GM21526 (cell line): Measurements from ENCODE around the gene USP1.
A peak's percentile ranks its signal among the peaks of the same experiment; 100 is the strongest.

Experiments
- ATAC-seq: cut with Tn5 transposase; IDR thresholded peaks from one replicate; pipeline ENCODE4 v1.9.1; 2021; ENCODE audit warnings: moderate library complexity; ENCODE audit not compliant: unreplicated experiment, low FRiP score

USP1 gene

DNA sequence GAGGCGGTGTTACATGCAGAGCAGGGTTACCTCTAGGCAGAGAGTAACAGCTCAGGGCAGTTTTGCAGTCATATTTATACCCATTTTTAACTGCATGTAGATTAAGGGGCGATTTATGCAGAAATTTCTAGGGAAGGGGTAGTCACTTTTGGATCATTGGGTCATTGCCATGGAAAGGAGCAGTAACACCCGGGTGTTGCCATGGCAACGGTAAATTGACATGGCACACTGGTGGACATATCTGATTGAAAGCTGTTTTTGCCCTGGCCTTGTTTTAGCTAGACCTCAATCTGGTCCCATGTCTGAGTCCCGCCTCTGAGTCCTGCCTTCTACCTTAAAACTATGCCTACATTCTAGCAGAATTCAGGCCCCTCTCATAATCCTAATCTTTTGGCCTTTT is 11.8 kb upstream of the USP1 start:
- ATAC-seq, result no peak

DNA sequence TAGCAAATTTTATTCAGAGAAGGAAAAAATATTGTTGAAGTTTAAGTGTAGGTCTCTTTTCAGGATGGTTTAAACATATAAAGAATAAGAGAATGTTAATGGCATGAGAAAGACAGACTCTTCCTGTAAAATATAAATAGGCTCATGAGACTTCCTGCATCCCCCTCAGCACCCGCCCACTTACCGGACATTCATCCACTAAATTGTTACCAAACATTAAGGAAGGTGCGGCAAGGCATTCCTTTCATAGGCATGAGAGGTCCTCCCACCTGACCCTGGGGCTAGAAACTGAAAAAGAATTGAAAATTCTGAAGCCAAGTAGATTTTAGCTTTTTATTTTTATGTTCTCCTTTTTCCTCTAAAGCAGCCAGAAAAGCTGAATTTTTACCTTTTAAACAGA is 10.6 kb upstream of the USP1 start:
- no peak for ATAC-seq

DNA sequence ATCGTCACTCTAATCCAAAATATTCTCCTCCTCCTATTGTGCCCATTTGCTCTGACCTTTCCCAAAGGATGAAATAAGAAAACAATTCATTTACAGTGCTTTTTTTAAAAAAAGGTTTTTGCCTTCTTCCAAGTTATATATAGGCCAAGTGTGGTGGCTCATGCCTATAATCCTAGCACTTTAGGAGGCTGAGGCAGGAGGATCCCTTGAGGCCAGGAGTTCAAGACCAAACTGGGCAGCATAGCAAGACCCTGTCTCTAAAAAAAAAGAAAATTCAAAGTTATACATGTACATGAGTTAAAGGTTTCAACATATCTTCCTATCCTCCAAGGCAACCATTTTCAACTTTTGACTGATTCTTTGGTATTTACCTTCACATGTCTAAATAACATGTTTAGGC is 10.1 kb upstream of the USP1 start:
- no peak for ATAC-seq

DNA sequence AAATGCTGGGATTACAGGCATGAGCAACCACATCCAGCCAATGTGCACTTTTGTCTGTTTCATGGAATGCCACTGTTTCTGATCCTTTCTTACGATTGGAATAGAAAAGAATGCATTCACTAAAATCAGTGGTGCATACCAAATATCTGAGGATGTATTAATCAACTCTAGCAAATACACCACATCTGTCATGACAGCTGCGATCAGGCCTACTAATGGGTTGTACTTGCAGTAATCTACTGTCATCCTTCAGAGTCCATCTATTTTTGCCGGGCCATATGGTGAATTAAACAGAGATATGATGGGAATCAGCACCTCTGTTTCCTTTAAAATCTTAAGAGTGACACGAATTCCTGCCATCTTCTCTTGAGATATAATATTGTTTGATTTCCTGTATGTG is 8.5 kb upstream of the USP1 start:
- no peak for ATAC-seq

DNA sequence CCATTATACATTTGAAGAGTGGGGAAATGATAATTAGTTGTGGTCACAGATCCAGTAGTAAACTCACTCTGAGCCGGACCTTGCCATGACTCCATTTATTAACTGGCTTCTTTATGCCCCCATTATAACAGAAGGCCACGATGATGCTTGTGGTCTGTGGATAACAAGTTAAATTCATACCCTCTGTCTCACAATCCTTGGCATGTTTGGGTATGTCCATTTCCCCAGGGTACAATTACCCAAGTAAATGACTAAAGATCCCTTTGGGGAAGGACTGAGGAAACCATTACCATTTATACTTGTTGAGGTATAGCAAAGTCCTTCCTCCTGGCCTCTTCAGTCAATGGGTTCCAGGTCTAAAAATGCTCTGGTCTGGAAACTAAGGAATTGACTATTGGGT is 7.3 kb upstream of the USP1 start:
- no peak for ATAC-seq

DNA sequence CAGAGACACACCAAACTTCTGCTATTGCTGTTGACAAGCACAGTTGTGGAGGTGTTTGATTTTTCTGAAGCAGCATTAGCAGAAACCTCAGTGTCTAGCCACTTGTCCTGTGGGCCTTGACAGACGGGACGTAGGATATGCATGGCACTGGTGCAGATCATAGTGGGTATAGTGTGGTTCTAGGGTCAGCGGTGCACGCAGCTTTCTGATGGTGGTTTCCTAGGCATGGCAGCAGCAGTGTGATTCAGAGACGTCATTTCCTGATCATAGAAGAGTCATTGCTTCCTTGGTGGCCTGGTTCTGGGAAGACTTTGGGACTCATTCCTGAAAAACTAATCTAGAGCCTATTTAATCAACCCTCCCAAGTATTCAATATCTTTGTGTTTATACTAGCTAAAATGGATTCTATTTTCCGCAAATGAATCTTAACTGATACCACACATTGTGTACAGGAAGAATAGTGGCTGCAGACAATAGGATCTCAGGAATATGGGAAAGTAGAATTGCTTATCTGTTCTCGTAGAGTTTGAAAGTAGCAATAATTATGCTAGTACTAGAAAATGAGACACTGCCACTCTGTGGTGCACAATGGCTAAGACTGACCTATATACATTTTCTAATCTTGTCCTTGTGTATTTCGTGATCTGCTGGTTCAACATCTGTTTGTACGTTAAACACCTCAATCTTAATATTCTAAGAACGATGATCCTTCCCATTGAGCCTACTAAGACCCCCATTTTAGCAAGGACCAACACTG is 2.8 kb upstream of the USP1 start:
- ATAC-seq, result no peak

DNA sequence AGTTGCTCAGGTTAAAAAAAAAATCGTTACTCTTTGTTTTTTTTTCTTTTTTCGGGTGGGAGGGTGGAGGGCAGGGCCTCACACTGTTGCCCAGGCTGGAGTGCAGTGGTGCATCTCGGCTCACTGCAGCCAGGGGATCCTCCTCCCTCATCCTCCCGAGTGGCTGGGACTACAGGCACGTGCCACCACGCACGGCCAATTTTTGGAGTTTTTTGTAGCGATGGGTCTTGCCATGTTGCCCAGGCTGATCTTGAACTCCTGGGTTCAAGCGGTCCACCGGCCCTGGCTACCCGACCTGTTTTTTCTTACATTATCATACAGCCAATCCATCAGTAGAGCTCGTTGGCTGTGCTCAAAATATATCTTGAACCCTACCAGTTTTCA is 2.2 kb upstream of the USP1 start:
- no peak for ATAC-seq

DNA sequence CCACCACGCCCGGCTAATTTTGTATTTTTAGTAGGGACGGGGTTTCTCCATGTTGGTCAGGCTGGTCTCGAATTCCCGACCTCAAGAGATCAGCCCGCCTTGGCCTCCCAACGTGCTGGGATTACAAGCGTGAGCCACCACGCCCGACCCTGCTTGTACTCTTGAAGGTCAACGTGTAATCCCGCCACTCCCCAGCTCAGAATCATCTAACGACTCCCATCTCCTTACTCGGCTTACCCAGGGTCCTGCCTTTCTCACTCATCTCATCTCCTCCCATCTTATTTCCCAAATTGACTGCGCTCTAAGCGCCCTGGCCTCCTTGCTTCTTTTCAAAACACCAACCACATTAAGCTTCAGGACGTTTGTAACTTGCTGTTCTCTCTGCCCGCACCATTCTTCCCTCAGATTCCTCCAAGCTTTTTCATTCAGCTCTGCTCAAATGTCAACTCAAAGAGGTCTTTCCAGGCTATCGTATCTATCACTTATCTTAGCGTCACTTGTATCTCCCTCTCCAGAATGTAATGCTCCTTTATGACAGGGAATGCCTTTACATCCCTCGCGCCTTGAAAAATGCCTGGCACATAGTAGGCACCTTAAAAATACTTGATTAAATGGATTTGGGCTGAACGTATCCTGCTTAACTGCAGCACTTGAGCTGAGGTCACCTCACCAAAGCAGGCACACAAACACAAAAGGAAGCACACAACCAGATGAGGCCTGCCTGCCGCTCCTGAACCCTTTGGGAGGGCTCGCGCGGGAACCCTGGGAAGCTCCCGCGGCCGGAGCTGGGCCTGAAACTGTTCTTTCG is 1.4 kb upstream of the USP1 start:
- no peak for ATAC-seq

DNA sequence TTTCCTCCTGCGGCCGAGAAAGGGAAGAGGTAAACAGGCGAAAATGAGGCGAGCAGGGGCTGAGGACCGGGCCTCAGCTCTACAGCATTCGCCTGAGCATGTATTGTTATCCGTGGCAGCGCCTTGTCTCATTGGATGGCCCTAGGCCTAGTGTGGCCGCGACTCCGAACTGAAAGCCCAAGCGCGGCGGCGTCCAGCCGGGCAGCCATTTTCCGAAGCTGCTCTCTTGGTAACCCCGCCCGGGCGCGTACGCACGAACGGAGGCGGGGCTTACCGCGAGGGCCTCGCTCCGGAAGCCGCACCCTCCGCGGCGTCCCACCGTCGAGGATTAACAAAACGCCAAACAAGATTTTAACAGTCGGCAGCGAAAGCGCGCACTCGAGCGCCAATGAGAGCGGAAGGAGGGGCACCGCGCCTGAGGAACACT is 797 bp upstream of the USP1 start:
- ATAC-seq, result peak; percentile 72

DNA sequence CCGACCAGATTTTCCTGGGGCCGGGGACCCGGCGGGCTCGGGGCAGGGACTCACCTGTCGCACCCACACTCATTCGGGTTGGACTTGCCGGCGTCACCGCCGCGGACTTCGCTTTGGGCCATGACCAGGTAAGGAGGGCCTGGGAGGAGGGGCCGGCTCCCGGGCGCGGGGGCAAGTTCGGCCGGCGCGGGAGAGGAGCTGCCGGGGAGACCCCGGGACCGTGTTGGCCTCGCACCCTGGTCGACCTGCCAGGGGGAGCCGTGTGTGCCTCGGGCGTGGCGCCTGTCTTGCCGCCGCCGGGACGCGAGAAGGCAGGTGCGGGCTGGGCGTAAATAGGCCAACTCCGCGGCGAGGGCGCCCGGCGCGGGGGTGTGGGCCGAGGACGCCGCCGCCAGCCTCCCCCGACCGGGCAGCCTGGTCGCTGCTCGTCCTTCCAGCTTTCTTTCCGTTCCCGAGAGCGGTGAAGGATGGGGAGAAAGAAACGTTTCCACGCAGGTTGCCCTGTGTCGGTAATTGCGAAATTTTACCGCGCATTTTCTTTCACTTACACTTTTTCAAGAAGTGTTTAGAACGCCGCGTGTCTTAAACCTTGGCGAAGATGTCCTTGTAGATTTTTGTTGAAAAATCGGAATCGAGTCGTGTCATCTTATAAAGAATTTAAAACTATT is 558 bp downstream of the USP1 start:
- ATAC-seq, result peak; percentile 4

DNA sequence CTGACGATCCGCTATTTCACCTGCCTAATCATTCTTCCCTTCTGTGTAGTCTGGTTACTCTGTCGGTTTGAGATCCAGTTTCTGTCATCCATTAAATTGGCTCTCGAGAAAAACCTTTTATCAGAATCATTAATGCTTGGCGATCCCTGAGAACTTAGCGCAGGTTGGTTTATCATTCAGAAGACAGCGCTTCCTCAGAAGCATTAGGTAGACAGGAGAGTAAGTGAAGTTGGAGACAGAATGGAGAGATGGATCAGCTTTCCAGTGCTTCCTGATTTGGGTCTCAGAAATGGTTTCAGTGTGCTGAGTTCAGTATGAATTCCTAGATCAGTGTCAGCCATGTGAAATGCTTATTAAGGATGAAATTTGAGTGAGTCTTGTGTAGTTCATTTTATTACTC is 1.3 kb downstream of the USP1 start:
- no peak for ATAC-seq

DNA sequence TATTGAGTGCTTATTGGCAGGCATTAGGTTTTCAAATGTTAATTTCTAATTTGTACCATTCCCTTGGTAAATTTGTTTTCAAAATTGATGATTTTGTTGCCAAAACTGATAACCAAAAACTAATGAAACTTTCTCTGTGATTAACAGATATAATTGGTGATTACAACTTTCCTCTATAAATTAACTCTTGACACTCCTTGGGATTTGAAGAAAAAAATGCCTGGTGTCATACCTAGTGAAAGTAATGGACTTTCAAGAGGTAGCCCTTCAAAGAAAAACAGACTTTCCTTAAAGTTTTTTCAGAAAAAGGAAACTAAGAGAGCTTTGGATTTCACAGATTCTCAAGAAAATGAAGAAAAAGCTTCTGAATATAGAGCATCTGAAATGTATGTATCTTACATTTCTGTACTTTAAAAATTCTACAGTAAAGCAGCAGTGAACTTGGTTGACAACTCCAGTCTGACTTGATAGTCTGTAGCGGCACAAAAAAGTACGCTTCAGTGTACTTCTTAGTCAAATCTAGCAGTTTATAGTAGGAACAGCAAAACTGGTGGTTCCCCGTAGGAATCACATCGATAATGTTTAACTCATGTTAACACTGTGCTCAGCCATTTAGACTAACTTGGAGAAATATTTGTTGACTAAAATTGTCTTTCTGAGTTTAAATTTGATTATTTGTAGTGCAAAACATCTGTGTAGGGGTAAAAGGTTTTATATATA is 3.0 kb downstream of the USP1 start:
- ATAC-seq, result no peak

DNA sequence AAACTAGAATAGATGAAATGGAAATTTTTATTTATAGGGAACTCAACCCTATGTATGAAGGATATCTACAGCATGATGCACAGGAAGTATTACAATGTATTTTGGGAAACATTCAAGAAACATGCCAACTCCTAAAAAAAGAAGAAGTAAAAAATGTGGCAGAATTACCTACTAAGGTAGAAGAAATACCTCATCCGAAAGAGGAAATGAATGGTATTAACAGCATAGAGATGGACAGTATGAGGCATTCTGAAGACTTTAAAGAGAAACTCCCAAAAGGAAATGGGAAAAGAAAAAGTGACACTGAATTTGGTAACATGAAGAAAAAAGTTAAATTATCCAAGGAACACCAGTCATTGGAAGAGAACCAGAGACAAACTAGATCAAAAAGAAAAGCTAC is 7.9 kb downstream of the USP1 start:
- no peak for ATAC-seq

DNA sequence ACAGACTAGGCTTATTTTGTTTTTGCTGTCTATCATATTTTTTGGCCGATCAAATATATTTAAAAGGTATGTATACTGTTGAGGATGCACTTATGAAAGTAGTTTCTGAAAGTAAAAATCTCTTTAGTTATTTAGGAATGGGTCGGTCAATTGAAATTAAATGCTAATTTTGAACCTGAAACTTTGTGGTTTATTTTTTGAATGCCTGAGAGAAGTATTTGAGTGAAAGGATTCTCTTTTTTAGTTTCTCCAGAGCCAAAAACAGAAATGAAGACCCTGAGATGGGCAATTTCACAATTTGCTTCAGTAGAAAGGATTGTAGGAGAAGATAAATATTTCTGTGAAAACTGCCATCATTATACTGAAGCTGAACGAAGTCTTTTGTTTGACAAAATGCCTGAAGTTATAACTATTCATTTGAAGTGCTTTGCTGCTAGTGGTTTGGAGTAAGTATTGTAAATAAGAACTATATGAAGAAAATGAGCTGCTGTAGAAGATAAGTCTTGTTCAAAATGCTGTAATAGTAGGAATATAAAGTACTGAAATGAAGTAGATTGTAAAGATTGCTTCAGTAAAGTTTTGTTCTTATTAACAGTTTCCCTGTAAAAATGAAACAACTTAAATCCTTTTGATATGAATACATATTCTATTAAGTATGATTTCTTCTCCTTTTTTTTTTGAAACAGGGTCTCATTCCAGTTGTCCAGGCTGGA is 11.5 kb downstream of the USP1 start:
- ATAC-seq, result no peak

DNA sequence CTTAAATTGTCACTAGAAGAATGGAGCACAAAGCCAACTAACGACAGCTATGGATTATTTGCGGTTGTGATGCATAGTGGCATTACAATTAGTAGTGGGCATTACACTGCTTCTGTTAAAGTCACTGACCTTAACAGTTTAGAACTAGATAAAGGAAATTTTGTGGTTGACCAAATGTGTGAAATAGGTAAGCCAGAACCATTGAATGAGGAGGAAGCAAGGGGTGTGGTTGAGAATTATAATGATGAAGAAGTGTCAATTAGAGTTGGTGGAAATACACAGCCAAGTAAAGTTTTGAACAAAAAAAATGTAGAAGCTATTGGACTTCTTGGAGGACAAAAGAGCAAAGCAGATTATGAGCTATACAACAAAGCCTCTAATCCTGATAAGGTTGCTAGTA is 13.5 kb downstream of the USP1 start:
- ATAC-seq, result no peak

DNA sequence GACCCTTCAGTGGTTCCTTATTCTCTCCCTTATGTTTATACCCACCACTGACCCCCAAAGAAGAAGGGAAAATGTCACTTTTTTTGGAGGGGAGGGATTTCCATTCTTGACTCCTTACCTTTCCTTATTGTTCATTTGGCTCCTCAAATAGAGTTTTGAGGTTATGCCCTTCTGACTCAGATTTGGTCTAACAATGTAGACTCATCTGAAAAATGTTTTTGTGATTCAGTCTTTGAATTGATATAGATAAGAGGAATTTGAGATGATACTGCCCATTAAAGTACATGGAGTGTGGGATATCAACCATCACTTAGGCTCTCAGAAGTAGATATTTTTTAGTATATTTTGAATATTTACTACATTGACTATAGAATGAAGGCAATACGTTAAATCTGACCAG is 16.1 kb downstream of the USP1 start:
- ATAC-seq, result no peak

DNA sequence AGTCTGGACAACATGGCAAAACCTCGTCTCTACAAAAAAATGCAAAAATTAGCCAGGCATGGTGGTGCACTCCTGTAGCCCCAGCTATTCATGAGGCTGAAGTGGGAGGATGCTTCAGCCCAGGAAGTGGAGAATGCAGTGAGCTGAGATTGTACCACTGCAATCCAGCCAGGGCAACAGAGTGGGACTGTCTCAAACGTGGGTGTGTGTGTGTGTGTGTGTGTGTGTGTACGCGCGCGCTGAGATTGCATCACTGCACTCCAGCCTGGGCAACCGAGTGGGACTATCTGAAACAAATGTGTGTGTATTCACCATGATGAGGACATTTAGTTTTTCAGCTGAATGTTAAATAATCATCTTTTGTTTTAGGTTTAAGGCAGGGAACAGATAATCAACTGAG is 21.1 kb downstream of the USP1 start:
- ATAC-seq, result no peak

DNA sequence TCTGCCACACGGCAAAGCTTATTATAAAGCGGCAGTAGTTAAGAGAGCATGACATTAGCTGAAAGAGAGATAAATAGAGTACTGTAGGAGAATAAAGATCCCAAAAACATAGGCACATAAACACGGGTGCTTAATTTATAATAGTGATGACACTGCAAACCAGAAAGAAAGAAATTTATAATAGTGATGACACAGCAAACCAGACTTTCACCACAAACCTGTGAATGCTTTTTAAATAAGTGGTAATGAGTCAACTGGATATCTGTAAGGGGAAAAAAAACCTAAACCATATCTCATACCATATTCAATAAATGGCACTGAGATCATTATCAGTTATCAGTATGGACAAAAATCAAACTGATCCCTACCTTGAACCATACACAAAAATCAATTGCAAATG is 25.5 kb downstream of the USP1 start:
- no peak for ATAC-seq

DNA sequence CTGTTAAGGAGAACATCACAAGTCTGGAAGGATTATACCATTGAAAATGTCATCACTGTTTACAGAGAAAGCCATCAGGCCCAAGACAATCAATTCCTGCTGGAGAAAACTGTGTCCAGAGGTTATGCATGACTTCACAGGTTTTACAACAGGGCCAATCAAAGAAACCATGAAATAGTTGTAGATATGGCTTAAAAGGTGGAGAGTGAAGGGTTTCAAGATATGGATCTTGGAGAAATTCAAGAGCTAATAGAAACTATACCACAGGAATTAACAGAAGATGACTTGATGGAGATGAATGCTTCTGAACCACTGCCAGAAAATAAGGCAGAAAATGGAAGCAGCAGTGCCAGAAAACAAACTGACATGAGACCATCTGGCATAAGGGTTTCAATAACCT is 30.2 kb downstream of the USP1 start:
- no peak for ATAC-seq

DNA sequence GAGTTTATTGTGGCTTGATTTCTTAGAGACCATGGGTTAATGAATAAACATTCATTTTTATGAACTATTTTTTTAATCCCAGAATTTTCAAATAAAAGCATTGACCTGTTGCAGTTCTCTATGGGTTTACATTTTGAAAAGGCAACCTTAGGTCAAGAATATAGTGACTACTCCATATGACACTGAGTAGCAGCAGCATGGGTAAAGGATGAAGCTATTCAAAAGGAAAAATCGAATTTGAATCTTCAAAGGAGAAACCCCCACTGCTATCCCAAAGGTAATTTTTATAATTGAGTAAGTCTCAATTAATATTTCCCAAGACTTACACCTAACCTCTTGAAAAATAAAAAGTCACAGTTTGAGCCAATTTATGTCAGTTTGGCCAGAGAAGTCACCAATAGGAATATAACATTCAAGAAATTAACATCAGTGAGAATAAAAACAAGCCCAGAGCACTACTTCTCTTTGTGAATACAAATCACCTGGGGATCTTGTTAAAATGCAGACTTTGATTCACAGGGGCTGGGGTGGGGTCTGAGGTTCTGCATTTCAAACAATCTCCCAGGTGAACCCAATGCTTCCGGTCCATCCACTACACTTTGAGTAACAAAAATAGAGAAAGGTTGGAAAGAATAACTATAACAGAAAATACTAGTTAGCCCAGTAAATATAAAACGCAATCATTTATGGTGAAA is 39.8 kb downstream of the USP1 start:
- no peak for ATAC-seq
